ENCODE measurements around the gene TMEM154. TPM values are rescaled to one million over a fixed set of nuclear protein-coding genes. Genes with fewer than 3 reads are reported as not detected.

The TMEM154 gene
- polyA plus RNA-seq, 1 of the 3 experiments (the other 2 are of a cell fraction), result 0.58 TPM

- Histone ChIP-seq H3K9me3 (no peaks in the 10 kb centered on the region), H3K27me3 (ENCODE audit: insufficient read depth) (no peaks in the 10 kb centered on the region), H3F3A (replicated peaks; ENCODE audit: insufficient read depth) (peaks cover 2% of the 10 kb centered on the region), H3K79me2 (ENCODE audit: insufficient read depth) (no peaks in the 10 kb centered on the region), H3K27ac (ENCODE audit: low read depth in 2 of 2, low read length in 1 of 2) (no peak overlapping the region), H2AFZ (ENCODE audit: low read depth) (no peak overlapping the region), H4K20me1 (ENCODE audit: insufficient read depth) (no peaks in the 10 kb centered on the region), H3K4me2 (no peak overlapping the region), H3K4me1 (ENCODE audit: control insufficient read depth in 1 of 2, insufficient read depth in 2 of 2, low read depth in 1 of 2, low read length in 1 of 2) (peaks cover 6 to 20% of the 10 kb centered on the region in 2 experiments; a peak in 3 of 4 replicates), H3K9me2 (no peaks in the 10 kb centered on the region), H3K36me3 (replicated peaks in 1 of 2; ENCODE audit: control insufficient read depth in 1 of 2, insufficient read depth in 2 of 2, low read length in 1 of 2) (no peaks in the 10 kb centered on the region), H3K4me3 (ENCODE audit: low read depth in 2 of 2, low read length in 1 of 2) (no peak overlapping the region), H3K9ac (no peak overlapping the region)
- WGBS (ENCODE audit: low lambda C conversion rate), result 52% methylated on average over 2 of the region's 2 CpGs
- DNase-seq, result no peak
- TF ChIP-seq RCOR1 (IDR thresholded peaks at IDR 0.05; ENCODE audit: low read length) (no peak), SMC3 (IDR thresholded peaks at IDR 0.05; ENCODE audit: low read depth, low read length) (no peak), CHD2 (IDR thresholded peaks at IDR 0.05; ENCODE audit: low read length, partially characterized antibody) (no peak)
- CTCF ChIA-PET, result no interaction called here
- POLR2A ChIA-PET, result no interaction called here
Observed at GRCh38 chr4:152594057-152594456, 85.7 kb downstream of the TMEM154 start.

- no peaks in the 10 kb centered on the region for H3K9me3 ChIP-seq
- no peak overlapping the region for H3K27ac ChIP-seq (ENCODE audit: low read depth in 2 of 2, low read length in 1 of 2)
- POLR2A ChIA-PET, result no interaction called here
- H3K4me1 ChIP-seq (ENCODE audit: control insufficient read depth in 1 of 2, insufficient read depth in 2 of 2, low read depth in 1 of 2, low read length in 1 of 2), result peaks cover 6 to 20% of the 10 kb centered on the region in 2 experiments; a peak in 3 of 4 replicates
- H2AFZ ChIP-seq (ENCODE audit: low read depth), result no peak overlapping the region
- H3K27me3 ChIP-seq (ENCODE audit: insufficient read depth), result no peaks in the 10 kb centered on the region
- no peaks in the 10 kb centered on the region for H3K79me2 ChIP-seq (ENCODE audit: insufficient read depth)
- CTCF ChIA-PET, result interaction anchor here (1.0 to 3.2 kb wide), 2 partner anchors 49 to 53 kb away, joined by 3 to 8 read pairs; no protein-coding TSS in a partner anchor
- WGBS (ENCODE audit: low lambda C conversion rate), result 91% methylated on average over 6 of the region's 6 CpGs
- DNase-seq, result no peak
- no peaks in the 10 kb centered on the region for H3K9me2 ChIP-seq
- H4K20me1 ChIP-seq (ENCODE audit: insufficient read depth), result no peaks in the 10 kb centered on the region
- H3K4me2 ChIP-seq, result no peak overlapping the region
- no peak overlapping the region for H3K4me3 ChIP-seq (ENCODE audit: low read depth in 2 of 2, low read length in 1 of 2)
- H3K36me3 ChIP-seq (replicated peaks in 1 of 2; ENCODE audit: control insufficient read depth in 1 of 2, insufficient read depth in 2 of 2, low read length in 1 of 2), result no peaks in the 10 kb centered on the region
- peaks cover 2% of the 10 kb centered on the region for H3F3A ChIP-seq (replicated peaks; ENCODE audit: insufficient read depth)
- no peak overlapping the region for H3K9ac ChIP-seq
- TF ChIP-seq CTCF (IDR thresholded peaks at IDR 0.05), result no peak
- TF ChIP-seq EP300 (IDR thresholded peaks at IDR 0.05; ENCODE audit: borderline replicate concordance in 1 of 2, low read depth in 1 of 2, low read length in 1 of 2), result no peak
- no peak for TF ChIP-seq TCF12 (IDR thresholded peaks at IDR 0.05)
- no peak for TF ChIP-seq TAF1 (IDR thresholded peaks at IDR 0.05; ENCODE audit: borderline replicate concordance, low read depth, low read length)
- TF ChIP-seq YY1 (IDR thresholded peaks at IDR 0.05; ENCODE audit: low read depth), result no peak
- TF ChIP-seq JUND (IDR thresholded peaks at IDR 0.05), result no peak
- no peak for TF ChIP-seq MAX (IDR thresholded peaks at IDR 0.05; ENCODE audit: low read depth)
- TF ChIP-seq PBX3 (IDR thresholded peaks at IDR 0.05), result no peak
- no peak for TF ChIP-seq IRF3 (IDR thresholded peaks at IDR 0.05; ENCODE audit: low read depth, low read length)
- TF ChIP-seq USF2 (IDR thresholded peaks at IDR 0.05; ENCODE audit: borderline replicate concordance, low read depth, low read length), result no peak
- no peak for TF ChIP-seq NFIC (IDR thresholded peaks at IDR 0.05; ENCODE audit: borderline replicate concordance)
- no peak for TF ChIP-seq FOXJ3 (CRISPR knock-in tag; IDR thresholded peaks at IDR 0.05)
- no peak for TF ChIP-seq REST (IDR thresholded peaks at IDR 0.05; ENCODE audit: low read depth, low read length)
- no peak for TF ChIP-seq ELF1 (IDR thresholded peaks at IDR 0.05)
- no peak for TF ChIP-seq FOSL2 (IDR thresholded peaks at IDR 0.05; ENCODE audit: borderline replicate concordance, low read depth)
- TF ChIP-seq RAD21 (IDR thresholded peaks at IDR 0.05; ENCODE audit: low read length), result no peak
- TF ChIP-seq NRF1 (IDR thresholded peaks at IDR 0.05; ENCODE audit: low read depth, low read length), result no peak
- no peak for TF ChIP-seq MXI1 (IDR thresholded peaks at IDR 0.05; ENCODE audit: low read depth, low read length)
Observed at GRCh38 chr4:152591876-152592275, 87.9 kb downstream of the TMEM154 start.
